B cell (primary cell): ENCODE measurements around the gene KIF4B. TPM values are rescaled to one million over a fixed set of nuclear protein-coding genes. Genes with fewer than 3 reads are reported as not detected.

Experiments used
- ATAC-seq: fragments of 200-7000 bp; cut with Tn5 transposase; one replicate; pipeline ENCODE4 v1.10.0; 2021; ENCODE audit warnings: low read depth, mild to moderate bottlenecking, moderate number of reproducible peaks, moderate library complexity
- CTCF ChIA-PET: fragments of 350-600 bp; sonication (Branson Sonifier 250); formaldehyde crosslinking; loops from one replicate; lab custom pipeline; 2021; ENCODE audit warnings: antibody characterized with exemption, inconsistent platforms; lab: Charles Lee
- POLR2A ChIA-PET: fragments of 350-600 bp; sonication (Branson Sonifier 250); formaldehyde crosslinking; loops from one replicate; lab custom pipeline; 2021; ENCODE audit warnings: antibody characterized with exemption; lab: Charles Lee
- DNase-seq: peaks from one replicate; pipeline ENCODE4 v3.0.0; 2013
- H2AFZ ChIP-seq: 2 replicates; pipeline ENCODE4 v1.6.1; 2012; ENCODE audit warnings: mild to moderate bottlenecking, low read depth, low read length; ENCODE audit not compliant: insufficient read depth, poor library complexity, severe bottlenecking
- H3K27ac ChIP-seq, 2 donors: 1 replicate in 1 of 2; 2 replicates in 1 of 2; pipeline ENCODE4 v1.5.1; 2012 to 2013; ENCODE audit warnings: low read length in 2 of 2, mild to moderate bottlenecking in 2 of 2, moderate library complexity in 1 of 2
- H3K27me3 ChIP-seq, 4 experiments: fragments of 200-600 bp in 1 of 4; sonication (generic) in 1 of 4; replicated peaks in 1 of 4; 1 replicate in 2 of 4; 2 replicates in 2 of 4; pipeline versions ENCODE4 v1.6.1 to v1.7.0; 2013 to 2016; ENCODE audit warnings: low read length in 3 of 4, mild to moderate bottlenecking in 2 of 4, mixed read lengths in 1 of 4, moderate library complexity in 1 of 4; ENCODE audit not compliant: insufficient read depth in 4 of 4, control insufficient read depth in 3 of 4; ENCODE audit errors: control extremely low read depth in 1 of 4
- H3K36me3 ChIP-seq, 2 experiments: replicated peaks in 1 of 2; 1 replicate in 1 of 2; 2 replicates in 1 of 2; pipeline versions ENCODE4 v1.6.1 to v1.7.1; 2013; ENCODE audit warnings: low read length in 1 of 2; ENCODE audit not compliant: insufficient read depth in 2 of 2, control insufficient read depth in 1 of 2; ENCODE audit errors: control extremely low read depth in 1 of 2, extremely low read depth in 1 of 2
- H3K4me1 ChIP-seq, 2 donors: fragments of 200-600 bp in 1 of 2; sonication (generic) in 1 of 2; 1 replicate in 1 of 2; 2 replicates in 1 of 2; pipeline versions ENCODE4 v1.5.1 to v1.6.1; 2013 to 2017; ENCODE audit warnings: low read length in 2 of 2; ENCODE audit not compliant: control insufficient read depth in 2 of 2, insufficient read depth in 2 of 2
- H3K4me2 ChIP-seq: replicated peaks from 2 replicates; pipeline ENCODE3; 2012; ENCODE audit warnings: mild to moderate bottlenecking, low read depth, low read length; ENCODE audit not compliant: poor library complexity, severe bottlenecking
- H3K4me3 ChIP-seq, 5 experiments: fragments of 200-600 bp in 1 of 5; sonication (generic) in 1 of 5; 1 replicate in 3 of 5; 2 replicates in 2 of 5; pipeline versions ENCODE4 v1.5.1 to v1.7.0; 2011 to 2016; ENCODE audit warnings: low read length in 4 of 5, mild to moderate bottlenecking in 4 of 5, low read depth in 2 of 5, control low read depth in 1 of 5, moderate library complexity in 1 of 5; ENCODE audit not compliant: insufficient read depth in 1 of 5; ENCODE audit errors: control extremely low read depth in 1 of 5, extremely low read depth in 1 of 5
- H3K79me2 ChIP-seq: fragments of 200-600 bp; sonication (generic); one replicate; pipeline ENCODE4 v1.6.0; 2016; ENCODE audit warnings: low read length; ENCODE audit not compliant: control insufficient read depth, insufficient read depth
- H3K9ac ChIP-seq: fragments of 200-600 bp; sonication (generic); 2 replicates; pipeline ENCODE4 v1.6.1; 2017; ENCODE audit warnings: mild to moderate bottlenecking, low read length, moderate library complexity
- H3K9me3 ChIP-seq, 3 donors: one replicate each; pipeline versions ENCODE4 v1.6.1 to v1.7.1; 2013; ENCODE audit warnings: low read length in 2 of 3; ENCODE audit not compliant: control insufficient read depth in 2 of 3, insufficient read depth in 1 of 3; ENCODE audit errors: control extremely low read depth in 1 of 3
- H4K20me1 ChIP-seq: 2 replicates; pipeline ENCODE4 v1.6.0; 2012; ENCODE audit warnings: mild to moderate bottlenecking, low read length; ENCODE audit not compliant: insufficient read depth, control insufficient read depth, poor library complexity, severe bottlenecking
- H3K27ac Mint-ChIP-seq: one replicate; pipeline ENCODE4 v1.8.0; 2021; ENCODE audit warnings: mixed read lengths
- H3K27me3 Mint-ChIP-seq: one replicate; pipeline ENCODE4 v1.8.0; 2021; ENCODE audit warnings: mixed read lengths
- H3K4me1 Mint-ChIP-seq: one replicate; pipeline ENCODE4 v1.8.0; 2021; ENCODE audit warnings: mixed read lengths
- H3K4me3 Mint-ChIP-seq: one replicate; pipeline ENCODE4 v1.8.0; 2021; ENCODE audit warnings: mixed read lengths
- H3K9me3 Mint-ChIP-seq: one replicate; pipeline ENCODE4 v1.8.0; 2022; ENCODE audit warnings: mixed read lengths; ENCODE audit not compliant: insufficient read depth
- CTCF ChIP-seq: fragments of 200-600 bp; IDR thresholded peaks from one replicate; pipeline ENCODE4 v1.8.0; 2022; ENCODE audit warnings: antibody characterized with exemption, mild to moderate bottlenecking
- EZH2 ChIP-seq: IDR thresholded peaks from 2 replicates; pipeline ENCODE4 v1.6.1; 2012; ENCODE audit warnings: borderline replicate concordance, low read depth, mild to moderate bottlenecking, moderate library complexity, low read length; ENCODE audit not compliant: insufficient read depth, poor library complexity, severe bottlenecking
- WGBS: methylation state at CpG from one replicate; pipeline ENCODE4 v1.1.5; 2013; ENCODE audit warnings: missing lambda C conversion rate; ENCODE audit not compliant: insufficient coverage; 5-methylcytosine and 5-hydroxymethylcytosine counted together
- intact Hi-C: fragments of 100-400 bp; cut with micrococcal nuclease; formaldehyde crosslinking; loops from one replicate; pipeline ENCODE4 v1.10.0; 2022
- polyA plus RNA-seq: library from polyadenylated mRNA; depleted of rRNA; stranded (reverse); fragments of >200 nt; gene quantifications from 2 replicates; pipeline ENCODE4 v1.2.3, GENCODE V29; 2012
- total RNA-seq, 2 donors: library from RNA; stranded (reverse); fragments of 120-200 nt in 1 of 2; gene quantifications; 1 replicate in 1 of 2; 2 replicates in 1 of 2; pipeline versions ENCODE4 v1.2.3 to v1.2.4, GENCODE V29; 2013 to 2022

KIF4B gene
- total and polyA plus RNA-seq, 2 donors (not counting 1 experiment from before 2014, with no cell fraction given), result not detected

DNA sequence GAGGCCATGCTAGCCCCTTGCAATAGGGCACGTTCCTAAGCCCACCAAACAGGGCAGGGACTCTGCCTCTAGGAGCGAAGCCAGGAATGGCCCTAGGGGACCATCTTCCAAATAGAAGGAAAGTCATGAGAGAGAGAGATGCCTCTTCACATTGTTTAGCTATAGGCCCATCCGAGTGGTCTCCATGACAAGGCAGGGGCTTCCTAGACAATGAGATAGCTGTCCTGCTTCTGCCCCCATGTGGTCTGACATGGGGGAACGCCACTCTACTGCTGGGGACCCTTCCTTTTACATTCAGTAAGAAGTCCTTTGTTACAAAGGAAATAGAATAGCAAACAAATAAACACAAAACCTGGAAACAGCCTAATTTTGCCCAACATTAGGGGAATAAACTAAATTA is 17.9 kb upstream of the KIF4B start:
- intact Hi-C loops, result no loop called here
- ChIA-PET CTCF (interaction anchor here (1.1 kb wide), 1 partner anchor 345 kb away, joined by 6 read pairs; no protein-coding TSS in a partner anchor), POLR2A (no interaction called here)
- Histone ChIP-seq H2AFZ (no peak overlapping the region), H3K4me3 (no peak overlapping the region), H3K79me2 (no peaks in the 10 kb centered on the region), H3K4me1 (no peaks in the 10 kb centered on the region), H3K4me2 (no peak overlapping the region), H3K36me3 (no peaks in the 10 kb centered on the region), H3K27me3 (peaks cover 0 to 3% (median 0%) of the 10 kb centered on the region in 4 experiments), H3K27ac (no peak overlapping the region), H3K9ac (no peak overlapping the region), H4K20me1 (no peaks in the 10 kb centered on the region), H3K9me3 (no peaks in the 10 kb centered on the region)
- WGBS, result 64% methylated on average over 2 of the region's 4 CpGs
- no peaks in the 10 kb centered on the region for H3K9me3 Mint-ChIP-seq
- ATAC-seq (no peak), DNase-seq (no peak)
- H3K4me1 Mint-ChIP-seq, result peaks cover 1% of the 10 kb centered on the region
- TF ChIP-seq EZH2 (no peak), CTCF (no peak)
- H3K27me3 Mint-ChIP-seq, result peaks cover 24% of the 10 kb centered on the region
- H3K4me3 Mint-ChIP-seq, result no peak overlapping the region
- H3K27ac Mint-ChIP-seq, result no peak overlapping the region

- no peaks in the 10 kb centered on the region for H3K36me3 ChIP-seq
- WGBS, result 0% methylated on average over 3 of the region's 5 CpGs
- TF ChIP-seq EZH2 (no peak), CTCF (no peak)
- CTCF ChIA-PET, result no interaction called here
- H3K27ac Mint-ChIP-seq, result no peak overlapping the region
- no peak for ATAC-seq
- intact Hi-C loops, result no loop called here
- H3K4me1 ChIP-seq, result no peaks in the 10 kb centered on the region
- no peak overlapping the region for H3K9ac ChIP-seq
- H3K4me1 Mint-ChIP-seq, result peaks cover 1% of the 10 kb centered on the region
- no peak overlapping the region for H3K27ac ChIP-seq
- H3K79me2 ChIP-seq, result no peaks in the 10 kb centered on the region
- H3K9me3 ChIP-seq, result no peaks in the 10 kb centered on the region
- H2AFZ ChIP-seq, result no peak overlapping the region
- no peak overlapping the region for H3K4me3 Mint-ChIP-seq
- H3K9me3 Mint-ChIP-seq, result no peaks in the 10 kb centered on the region
- no peaks in the 10 kb centered on the region for H4K20me1 ChIP-seq
- peaks cover 35% of the 10 kb centered on the region for H3K27me3 Mint-ChIP-seq
- no peak for DNase-seq
- H3K4me3 ChIP-seq, result no peak overlapping the region
- POLR2A ChIA-PET, result no interaction called here
- peaks cover 0 to 3% (median 1%) of the 10 kb centered on the region in 4 experiments for H3K27me3 ChIP-seq
- H3K4me2 ChIP-seq, result no peak overlapping the region
These were observed 15.8 kb upstream of the KIF4B start for GRCh38 chr5:154997746-154998145.
